Gastrocnemius medialis (tissue), 4 donors: ENCODE measurements around the gene ARHGAP15.

Experiments used
- POLR2A ChIP-seq, 2 donors: fragments of 450-650 bp; IDR thresholded peaks; one replicate each; pipeline ENCODE4 v1.6.1; 2017; ENCODE audit warnings: antibody characterized with exemption in 2 of 2, mild to moderate bottlenecking in 2 of 2, moderate library complexity in 2 of 2
- TF ChIP-seq, protein P1 (sequence below), 5 experiments: fragments of 450-650 bp in 3 of 5; fragments of 200-600 bp in 2 of 5; sonication (generic) in 2 of 5; IDR thresholded peaks in 4 of 5; conservative IDR thresholded peaks in 1 of 5; 1 replicate in 4 of 5; 2 replicates in 1 of 5; pipeline ENCODE4 v1.5.1; 2016 to 2019; ENCODE audit warnings: antibody characterized with exemption in 5 of 5, mild to moderate bottlenecking in 3 of 5, moderate library complexity in 3 of 5

DNA sequence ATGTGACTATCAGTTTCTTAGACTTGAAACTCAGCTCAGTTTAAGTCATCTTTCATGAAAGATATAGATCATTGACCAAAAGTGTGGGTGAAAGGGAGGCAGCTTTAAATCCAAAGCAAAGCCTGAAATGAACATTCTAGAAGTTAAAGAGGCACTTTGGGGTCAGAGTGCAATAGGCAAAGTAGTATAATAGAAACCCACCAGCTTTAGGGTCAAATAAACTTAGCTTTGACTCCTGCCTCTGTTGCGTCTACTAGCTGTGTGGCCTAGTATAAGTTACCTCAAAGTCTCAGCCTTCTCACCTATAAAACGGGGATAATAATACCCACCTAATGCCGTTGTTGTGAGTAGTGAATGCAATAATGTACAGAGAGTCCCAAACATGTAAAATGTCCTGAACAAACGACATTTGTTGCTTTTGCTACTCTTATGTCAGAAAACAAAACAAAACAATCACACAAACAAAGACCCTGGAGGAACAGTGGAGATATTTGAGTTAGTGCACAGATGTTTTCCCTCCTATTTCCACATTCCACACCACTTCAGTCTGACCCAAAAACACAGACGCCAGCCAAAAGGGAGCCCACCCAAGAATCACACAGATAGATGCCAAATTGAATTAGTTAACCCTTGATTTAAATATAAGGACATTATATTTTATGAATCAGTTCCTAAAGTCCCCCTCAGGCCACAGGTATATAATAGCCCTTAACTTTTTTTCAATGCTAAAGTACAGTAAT, 657.0 kb downstream of the ARHGAP15 start:
- TF ChIP-seq, protein P1, sequence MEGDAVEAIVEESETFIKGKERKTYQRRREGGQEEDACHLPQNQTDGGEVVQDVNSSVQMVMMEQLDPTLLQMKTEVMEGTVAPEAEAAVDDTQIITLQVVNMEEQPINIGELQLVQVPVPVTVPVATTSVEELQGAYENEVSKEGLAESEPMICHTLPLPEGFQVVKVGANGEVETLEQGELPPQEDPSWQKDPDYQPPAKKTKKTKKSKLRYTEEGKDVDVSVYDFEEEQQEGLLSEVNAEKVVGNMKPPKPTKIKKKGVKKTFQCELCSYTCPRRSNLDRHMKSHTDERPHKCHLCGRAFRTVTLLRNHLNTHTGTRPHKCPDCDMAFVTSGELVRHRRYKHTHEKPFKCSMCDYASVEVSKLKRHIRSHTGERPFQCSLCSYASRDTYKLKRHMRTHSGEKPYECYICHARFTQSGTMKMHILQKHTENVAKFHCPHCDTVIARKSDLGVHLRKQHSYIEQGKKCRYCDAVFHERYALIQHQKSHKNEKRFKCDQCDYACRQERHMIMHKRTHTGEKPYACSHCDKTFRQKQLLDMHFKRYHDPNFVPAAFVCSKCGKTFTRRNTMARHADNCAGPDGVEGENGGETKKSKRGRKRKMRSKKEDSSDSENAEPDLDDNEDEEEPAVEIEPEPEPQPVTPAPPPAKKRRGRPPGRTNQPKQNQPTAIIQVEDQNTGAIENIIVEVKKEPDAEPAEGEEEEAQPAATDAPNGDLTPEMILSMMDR (IDR thresholded peaks at IDR 0.05 in 4 of 5, conservative IDR thresholded peaks at IDR 0.05 in 1 of 5) = no peak
- TF ChIP-seq POLR2A (IDR thresholded peaks at IDR 0.05) = no peak
